Measurements from ENCODE around the gene CEBPA. TPM values are rescaled to one million over a fixed set of nuclear protein-coding genes. Genes with fewer than 3 reads are reported as not detected.
A peak's percentile ranks its signal among the peaks of the same experiment; 100 is the strongest.

Gene CEBPA
- total and polyA plus RNA-seq, 8 donors, result 9.9 to 167 (median 18.8) TPM

- intact Hi-C loops (cut with DNase I; ENCODE audit: low total_unique reads), result no loop called here
- Histone ChIP-seq H3K27me3 (no peaks in the 10 kb centered on the region), H3K27ac (peak overlapping the region in 1 of 5 donors; percentile 31), H3K36me3 (no peaks in the 10 kb centered on the region), H3K9me3 (no peaks in the 10 kb centered on the region), H3K4me1 (peaks cover 18 to 62% (median 51%) of the 10 kb centered on the region in 4 donors), H3K4me3 (no peak overlapping the region)
- TF ChIP-seq POLR2A (IDR thresholded peaks at IDR 0.05) (no peak), POLR2AphosphoS5 (IDR thresholded peaks at IDR 0.05) (no peak), CTCF (IDR thresholded peaks at IDR 0.05) (no peak), EP300 (IDR thresholded peaks at IDR 0.05) (no peak)
- 63 to 84% (median 69%) methylated on average over 15 to 17 of the region's 17 CpGs for WGBS, 5 donors
- DNase-seq, result peak in 1 of 2 donors; percentile 62
Measured at GRCh38 chr19:33279430-33280350, 22.6 kb downstream of the CEBPA start.

GRCh38 chr19:33278403-33279269 lies 23.7 kb downstream of the CEBPA start:
- 70 to 81% (median 78%) methylated on average over 8 to 9 of the region's 9 CpGs for WGBS, 5 donors

GRCh38 chr19:33278023-33278402 lies 24.3 kb downstream of the CEBPA start:
- WGBS, 5 donors, result 55 to 74% (median 60%) methylated on average over 4 of the region's 4 CpGs
- no peaks in the 10 kb centered on the region for H3K27me3 ChIP-seq
- H3K27ac ChIP-seq, result no peak overlapping the region
- no peak for TF ChIP-seq EP300 (IDR thresholded peaks at IDR 0.05)
- no peak for TF ChIP-seq CTCF (IDR thresholded peaks at IDR 0.05)
- no peak for TF ChIP-seq POLR2AphosphoS5 (IDR thresholded peaks at IDR 0.05)
- TF ChIP-seq POLR2A (IDR thresholded peaks at IDR 0.05), result no peak
- no peaks in the 10 kb centered on the region for H3K9me3 ChIP-seq
- DNase-seq, result no peak
- H3K4me3 ChIP-seq, result no peak overlapping the region
- H3K36me3 ChIP-seq, result no peaks in the 10 kb centered on the region
- peaks cover 32 to 78% (median 66%) of the 10 kb centered on the region in 4 donors for H3K4me1 ChIP-seq
- intact Hi-C loops (cut with DNase I; ENCODE audit: low total_unique reads), result no loop called here

More at GRCh38 chr19:33278403-33279269, 23.7 kb downstream of the CEBPA start:
- intact Hi-C loops (cut with DNase I; ENCODE audit: low total_unique reads), result no loop called here
- no peak for TF ChIP-seq POLR2A (IDR thresholded peaks at IDR 0.05)
- TF ChIP-seq EP300 (IDR thresholded peaks at IDR 0.05), result no peak
- TF ChIP-seq CTCF (IDR thresholded peaks at IDR 0.05), result no peak
- TF ChIP-seq POLR2AphosphoS5 (IDR thresholded peaks at IDR 0.05), result no peak
- Histone ChIP-seq H3K4me3 (no peak overlapping the region), H3K27ac (no peak overlapping the region), H3K36me3 (no peaks in the 10 kb centered on the region), H3K27me3 (no peaks in the 10 kb centered on the region), H3K4me1 (peaks cover 29 to 73% (median 60%) of the 10 kb centered on the region in 4 donors), H3K9me3 (no peaks in the 10 kb centered on the region)
- no peak for DNase-seq

DNA sequence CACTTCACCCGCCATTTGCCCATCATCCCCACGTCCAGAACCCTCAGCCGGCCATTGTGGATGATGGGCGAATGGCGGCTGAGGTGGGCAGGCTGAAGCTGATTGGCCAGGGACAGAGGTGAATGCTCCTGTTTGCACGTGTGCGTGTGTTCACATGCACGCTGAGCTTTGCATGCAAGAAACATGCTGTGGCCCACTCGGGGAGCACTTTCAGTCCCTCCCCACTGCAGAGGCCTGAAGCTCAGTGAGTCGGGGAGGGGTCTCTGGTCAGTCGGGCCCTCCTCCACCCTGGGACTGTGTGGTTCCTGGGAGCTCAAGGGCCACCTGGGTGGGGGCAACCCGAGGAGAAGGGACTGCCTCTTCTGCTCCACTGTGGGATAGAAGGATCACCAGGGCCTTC lies 24.9 kb downstream of the CEBPA start:
- TF ChIP-seq POLR2AphosphoS5 (IDR thresholded peaks at IDR 0.05) (no peak), POLR2A (IDR thresholded peaks at IDR 0.05) (no peak), CTCF (IDR thresholded peaks at IDR 0.05) (no peak), EP300 (IDR thresholded peaks at IDR 0.05) (no peak)
- intact Hi-C loops (cut with DNase I; ENCODE audit: low total_unique reads), result no loop called here
- H3K27me3 ChIP-seq, result no peaks in the 10 kb centered on the region
- no peak overlapping the region for H3K4me3 ChIP-seq
- no peak overlapping the region for H3K27ac ChIP-seq
- peaks cover 32 to 78% (median 67%) of the 10 kb centered on the region in 4 donors for H3K4me1 ChIP-seq
- no peaks in the 10 kb centered on the region for H3K36me3 ChIP-seq
- WGBS, 5 donors, result 85 to 97% (median 90%) methylated on average over 8 to 12 of the region's 12 CpGs
- no peak for DNase-seq
- H3K9me3 ChIP-seq, result no peaks in the 10 kb centered on the region

Data from stomach (tissue), 9 donors.